Endothelial cell of hepatic sinusoid (primary cell): ENCODE data around the gene ANKRD22.

ENCODE experiments used
- in situ Hi-C: cut with HindIII; loops from 2 replicates; pipeline ENCODE4 v1.10.0; 2017; ENCODE audit warnings: low sequenced_read_pairs

ANKRD22 gene

DNA sequence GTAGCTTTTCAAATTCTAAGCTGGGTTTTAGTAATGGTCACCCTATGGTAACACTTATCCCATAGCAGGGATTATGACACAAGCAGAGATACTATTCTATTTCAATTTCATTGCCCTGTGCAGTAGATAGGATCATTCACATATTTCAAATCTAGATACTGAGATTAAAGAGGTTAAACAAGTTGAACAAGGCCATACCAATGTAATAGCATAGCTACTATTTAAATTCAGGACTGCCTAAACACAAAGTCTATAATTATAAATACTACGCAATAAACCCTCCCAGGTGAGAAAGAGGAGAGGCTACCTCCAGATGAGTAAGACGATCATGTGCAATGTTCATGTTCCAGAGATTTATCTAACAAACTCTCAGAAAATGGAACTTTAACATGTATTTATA is 48.0 kb downstream of the ANKRD22 start:
- in situ Hi-C loops, result loop anchor here (25.0 kb wide), 1 partner anchor 241 kb away; no protein-coding TSS in a partner anchor

DNA sequence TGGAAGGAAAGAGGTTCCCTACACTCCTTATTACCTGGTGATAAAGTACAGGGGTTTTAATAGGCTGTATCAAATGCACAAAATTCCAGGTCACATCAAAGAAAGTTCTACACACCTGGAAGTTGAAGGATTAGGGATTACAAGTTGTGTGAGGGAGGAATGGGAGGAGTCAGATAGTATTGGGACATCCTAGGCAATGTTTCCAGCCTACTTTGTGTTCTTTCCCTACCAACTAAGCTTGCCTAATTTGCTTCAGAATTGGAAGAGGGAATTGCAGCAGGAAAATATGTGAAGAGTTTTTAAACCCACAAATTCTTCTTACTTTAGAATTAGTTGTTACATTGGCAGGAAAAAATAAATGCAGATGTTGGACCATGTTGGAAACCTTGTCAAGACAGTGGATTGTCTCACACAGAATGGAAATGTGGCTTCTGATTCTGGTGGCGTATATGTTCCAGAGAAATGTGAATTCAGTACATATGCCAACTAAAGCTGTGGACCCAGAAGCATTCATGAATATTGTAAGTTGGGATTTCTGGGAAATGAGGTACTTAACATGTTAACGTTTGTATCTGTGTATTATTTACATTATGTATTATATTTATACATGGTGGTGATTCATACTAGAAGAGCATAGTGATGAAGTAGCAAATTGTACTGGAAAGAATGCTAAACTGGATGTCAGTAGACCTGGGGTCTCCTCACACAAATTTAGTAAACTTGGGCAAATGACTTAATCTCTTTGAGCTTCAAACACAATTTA is 48.9 kb downstream of the ANKRD22 start, which contains the start of gene LIPM:
Gene LIPM, plus strand, starts transcription at position 208 of the 763 bp plus-strand sequence. Its CDS starts 167 bp downstream, at position 375.
- in situ Hi-C loops, result loop anchor here (25.0 kb wide), 1 partner anchor 240 kb away; no protein-coding TSS in a partner anchor

GRCh38 chr10:88800152-88801125 is 51.2 kb downstream of the ANKRD22 start:
- in situ Hi-C loops, result loop anchor here (25.0 kb wide), 1 partner anchor 238 kb away; no protein-coding TSS in a partner anchor

- in situ Hi-C loops, result no loop called here
Observed at GRCh38 chr10:88794731-88795130, 56.9 kb downstream of the ANKRD22 start.

DNA sequence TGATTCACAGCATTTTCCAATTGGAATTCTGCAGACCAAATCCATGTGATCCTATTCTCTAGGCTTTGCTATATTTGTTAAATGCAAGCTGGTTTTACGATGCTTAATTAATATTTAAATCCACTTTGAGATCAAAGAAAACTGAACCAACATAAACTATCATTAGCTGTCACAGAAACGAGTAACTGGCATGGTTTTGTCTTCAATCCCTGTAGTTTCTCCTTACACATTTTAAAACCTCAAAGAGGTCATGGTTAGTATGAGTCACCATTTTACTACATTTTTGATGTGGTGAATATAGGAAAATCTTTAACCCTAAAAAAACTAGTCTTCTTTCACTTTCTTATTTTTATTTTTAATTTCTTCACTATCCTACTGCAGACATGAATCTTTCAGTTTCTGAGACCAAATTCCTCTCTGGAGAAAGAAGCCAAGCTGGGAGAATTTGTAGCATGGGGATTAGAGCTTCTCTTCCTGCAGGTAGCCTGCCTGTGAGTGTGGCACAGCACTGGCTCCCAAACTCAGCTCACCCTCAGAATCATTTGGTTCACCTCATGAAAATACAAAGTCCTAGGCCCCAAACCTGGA is 57.8 kb downstream of the ANKRD22 start:
- in situ Hi-C loops, result no loop called here

DNA sequence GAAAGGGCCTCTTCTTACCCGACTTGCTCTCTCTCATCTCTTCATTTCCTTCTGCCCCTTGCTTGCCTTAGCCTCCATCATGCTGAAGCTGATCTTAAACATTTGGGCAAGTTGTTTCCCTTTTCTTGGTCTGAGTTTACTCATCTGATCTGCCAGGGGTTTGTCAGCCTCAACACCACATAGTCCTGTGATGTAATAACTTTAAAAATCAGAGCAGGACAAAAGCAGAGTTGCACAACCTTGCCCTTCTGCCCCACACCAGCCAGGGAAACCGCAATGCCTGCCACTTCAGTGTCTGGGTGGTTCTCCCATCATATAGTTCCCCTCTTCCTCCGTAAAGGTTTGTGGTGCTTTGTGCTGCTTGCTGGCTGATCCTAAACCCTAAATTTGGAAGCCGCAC is 59.0 kb downstream of the ANKRD22 start:
- in situ Hi-C loops, result no loop called here

DNA sequence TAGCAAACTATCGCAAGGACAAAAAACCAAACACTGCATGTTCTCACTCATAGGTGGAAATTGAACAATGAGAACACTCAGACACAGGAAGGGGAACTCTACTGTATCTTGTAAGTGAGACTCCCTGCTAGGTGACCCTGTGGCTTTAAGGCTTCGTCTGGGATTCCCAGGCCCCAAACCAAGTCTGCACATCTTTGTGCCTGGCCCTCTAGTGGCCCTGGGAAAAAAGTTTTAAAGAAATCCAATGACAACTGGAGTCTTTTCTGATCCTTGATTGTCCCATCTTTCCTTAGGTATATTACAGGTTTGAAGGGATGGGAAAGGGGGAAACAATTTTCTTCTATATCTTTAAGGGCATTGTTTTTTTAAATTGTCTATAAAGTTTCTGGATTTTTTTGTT is 59.7 kb downstream of the ANKRD22 start:
- in situ Hi-C loops, result no loop called here

- in situ Hi-C loops, result no loop called here
Observed at GRCh38 chr10:88788924-88789323, 62.7 kb downstream of the ANKRD22 start.

DNA sequence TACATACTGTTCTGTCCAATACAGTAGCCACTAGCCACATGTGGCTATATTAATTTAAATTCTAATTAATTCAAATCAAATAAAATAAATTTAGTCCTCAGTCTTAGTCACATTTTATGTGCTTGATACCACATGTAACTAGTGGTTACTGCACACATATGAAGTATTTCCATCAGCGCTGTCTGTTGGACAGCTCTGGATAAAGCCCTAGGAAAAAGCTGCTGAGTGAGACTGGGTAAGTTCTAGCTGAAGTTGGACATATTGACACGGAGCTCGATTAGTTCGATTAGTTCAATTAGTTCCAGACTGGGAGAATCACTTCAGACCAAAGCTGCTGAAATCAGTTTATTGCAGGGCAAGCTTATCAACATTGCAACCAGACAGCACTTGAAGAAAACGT is 64.2 kb downstream of the ANKRD22 start:
- in situ Hi-C loops, result no loop called here

GRCh38 chr10:88786032-88786770 is 65.4 kb downstream of the ANKRD22 start:
- in situ Hi-C loops, result no loop called here

GRCh38 chr10:88783724-88784123 is 67.9 kb downstream of the ANKRD22 start:
- in situ Hi-C loops, result no loop called here

DNA sequence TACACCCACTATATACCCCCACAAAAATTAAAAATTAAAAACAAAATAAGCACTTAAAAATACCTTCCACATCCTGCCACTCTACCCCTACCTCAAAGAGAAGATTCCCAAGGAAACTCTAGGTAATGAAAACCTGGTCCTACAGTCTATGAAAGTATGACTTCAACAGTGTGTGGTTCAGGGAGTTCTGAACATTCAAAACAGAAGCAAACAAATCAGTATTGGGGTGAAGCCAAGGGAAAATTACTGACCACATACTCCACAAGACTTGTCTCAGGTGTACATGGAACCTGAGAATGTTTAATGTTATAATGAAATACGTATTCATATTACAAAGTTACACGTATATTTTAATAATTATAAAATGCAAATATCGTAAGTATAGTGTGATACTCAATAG is 69.4 kb downstream of the ANKRD22 start:
- in situ Hi-C loops, result no loop called here

DNA sequence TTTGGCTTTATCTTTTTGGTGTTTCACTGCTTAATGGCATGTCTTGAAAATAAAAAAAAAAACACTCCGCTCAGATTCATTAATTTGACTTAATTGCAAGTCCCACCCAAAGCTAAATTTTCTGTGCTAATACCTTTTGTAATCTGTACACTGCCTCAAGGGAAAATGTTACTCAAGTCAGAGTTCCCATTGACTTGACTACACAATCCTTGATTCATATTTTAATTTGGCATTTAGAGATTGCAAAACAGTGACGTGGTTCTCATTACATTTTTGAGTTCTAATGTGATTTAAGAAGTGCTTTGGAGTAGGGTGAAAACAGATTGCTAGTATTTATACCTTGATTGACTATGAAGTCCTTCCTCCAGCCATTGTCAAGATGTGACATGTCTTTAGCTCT is 70.4 kb downstream of the ANKRD22 start:
- in situ Hi-C loops, result no loop called here
